Liver (tissue), 9 donors: ENCODE data around the gene VENTX. TPM values are rescaled to one million over a fixed set of nuclear protein-coding genes. Genes with fewer than 3 reads are reported as not detected.

ENCODE experiments used
- DNase-seq: peaks from one replicate; pipeline ENCODE4 v3.0.0-alpha.2; 2017; ENCODE audit warnings: low spot score
- H3K27ac ChIP-seq, 2 donors: one replicate each; pipeline ENCODE4 v1.7.0; 2013; ENCODE audit warnings: inconsistent platforms in 2 of 2, low read length in 2 of 2, control low read depth in 1 of 2, low read depth in 1 of 2, mild to moderate bottlenecking in 1 of 2
- H3K27me3 ChIP-seq, 4 donors: one replicate each; pipeline versions ENCODE4 v1.6.1 to v1.7.0; 2013; ENCODE audit warnings: low read length in 3 of 4, inconsistent platforms in 1 of 4, mild to moderate bottlenecking in 1 of 4, moderate library complexity in 1 of 4; ENCODE audit not compliant: control insufficient read depth in 4 of 4, insufficient read depth in 4 of 4
- H3K36me3 ChIP-seq, 4 donors: one replicate each; pipeline versions ENCODE4 v1.6.1 to v1.7.0; 2013; ENCODE audit warnings: low read length in 3 of 4, mild to moderate bottlenecking in 3 of 4, low read depth in 1 of 4, moderate library complexity in 1 of 4; ENCODE audit not compliant: control insufficient read depth in 4 of 4, insufficient read depth in 3 of 4
- H3K4me1 ChIP-seq, 4 donors: one replicate each; pipeline versions ENCODE4 v1.6.1 to v1.7.0; 2013; ENCODE audit warnings: low read length in 3 of 4, mild to moderate bottlenecking in 3 of 4, moderate library complexity in 1 of 4; ENCODE audit not compliant: control insufficient read depth in 4 of 4, insufficient read depth in 4 of 4
- H3K4me3 ChIP-seq, 3 donors: one replicate each; pipeline versions ENCODE4 v1.6.1 to v1.7.0; 2013; ENCODE audit warnings: low read length in 3 of 3, control low read depth in 1 of 3, low read depth in 1 of 3, mild to moderate bottlenecking in 1 of 3
- H3K9ac ChIP-seq, 2 donors: one replicate each; pipeline ENCODE4 v1.7.0; 2013; ENCODE audit warnings: low read length in 2 of 2, mild to moderate bottlenecking in 2 of 2, moderate library complexity in 2 of 2, control low read depth in 1 of 2, low read depth in 1 of 2
- H3K9me3 ChIP-seq, 4 donors: one replicate each; pipeline versions ENCODE4 v1.6.1 to v1.7.0; 2013; ENCODE audit warnings: low read length in 3 of 4; ENCODE audit not compliant: control insufficient read depth in 4 of 4
- ATF3 ChIP-seq: IDR thresholded peaks from 2 replicates; pipeline ENCODE4 v1.6.1; 2016; ENCODE audit warnings: antibody characterized with exemption
- CTCF ChIP-seq: fragments of 150-350 bp; IDR thresholded peaks from 2 replicates; pipeline ENCODE4 v1.5.1; 2017; ENCODE audit warnings: improper control_type of control experiment, low read depth, low read length; ENCODE audit not compliant: missing input control
- EGR1 ChIP-seq, 2 donors: IDR thresholded peaks; 2 replicates each; pipeline ENCODE4 v1.6.1; 2016 to 2018; ENCODE audit warnings: antibody characterized with exemption in 2 of 2, low read depth in 2 of 2
- FOXA1 ChIP-seq: IDR thresholded peaks from 2 replicates; pipeline ENCODE4 v1.6.1; 2016; ENCODE audit warnings: antibody characterized with exemption
- FOXA2 ChIP-seq: IDR thresholded peaks from 2 replicates; pipeline ENCODE4 v1.6.1; 2016; ENCODE audit warnings: antibody characterized with exemption
- GABPA ChIP-seq, 2 donors: IDR thresholded peaks in 1 of 2; conservative IDR thresholded peaks in 1 of 2; 2 replicates each; pipeline ENCODE4 v1.6.1; 2016; ENCODE audit warnings: antibody characterized with exemption in 2 of 2, mild to moderate bottlenecking in 1 of 2, moderate library complexity in 1 of 2
- HNF4A ChIP-seq, 2 donors: conservative IDR thresholded peaks; 2 replicates each; pipeline ENCODE4 v1.6.1; 2016; ENCODE audit warnings: antibody characterized with exemption in 2 of 2, mild to moderate bottlenecking in 2 of 2
- HNF4G ChIP-seq: IDR thresholded peaks from 2 replicates; pipeline ENCODE4 v1.6.1; 2016; ENCODE audit warnings: antibody characterized with exemption
- JUND ChIP-seq, 2 donors: IDR thresholded peaks; 2 replicates each; pipeline ENCODE4 v1.6.1; 2016; ENCODE audit warnings: antibody characterized with exemption in 2 of 2
- MAX ChIP-seq: IDR thresholded peaks from 2 replicates; pipeline ENCODE4 v1.6.1; 2016; ENCODE audit warnings: antibody characterized with exemption
- NR2F2 ChIP-seq: IDR thresholded peaks from 2 replicates; pipeline ENCODE4 v1.6.1; 2016; ENCODE audit warnings: antibody characterized with exemption
- RAD21 ChIP-seq, 2 donors: IDR thresholded peaks; 2 replicates each; pipeline ENCODE4 v1.6.1; 2016; ENCODE audit warnings: antibody characterized with exemption in 2 of 2, mild to moderate bottlenecking in 2 of 2
- REST ChIP-seq: IDR thresholded peaks from 2 replicates; pipeline ENCODE4 v1.6.1; 2016; ENCODE audit warnings: antibody characterized with exemption, mild to moderate bottlenecking
- RXRA ChIP-seq, 2 donors: IDR thresholded peaks; 2 replicates each; pipeline ENCODE4 v1.6.1; 2017 to 2018; ENCODE audit warnings: antibody characterized with exemption in 2 of 2, mild to moderate bottlenecking in 1 of 2
- SP1 ChIP-seq: IDR thresholded peaks from 2 replicates; pipeline ENCODE4 v1.6.1; 2018; ENCODE audit warnings: antibody characterized with exemption, mild to moderate bottlenecking
- TAF1 ChIP-seq: conservative IDR thresholded peaks from 2 replicates; pipeline ENCODE4 v1.6.1; 2016; ENCODE audit warnings: antibody characterized with exemption, mild to moderate bottlenecking
- YY1 ChIP-seq: IDR thresholded peaks from 2 replicates; pipeline ENCODE4 v1.6.1; 2016; ENCODE audit warnings: antibody characterized with exemption, mild to moderate bottlenecking
- ZBTB33 ChIP-seq: IDR thresholded peaks from 2 replicates; pipeline ENCODE4 v1.6.1; 2016; ENCODE audit warnings: antibody characterized with exemption
- WGBS: extraction: QIAGEN DNeasy Blood & Tissue Kit; methylation state at CpG from one replicate; pipeline ENCODE4 v1.1.7; 2013; 5-methylcytosine and 5-hydroxymethylcytosine counted together
- polyA plus RNA-seq, 2 donors: library from polyadenylated mRNA; stranded (reverse) in 1 of 2; unstranded in 1 of 2; fragments of 200-250 nt in 1 of 2; fragments of >200 nt in 1 of 2; fragmentation: Nextera tagmentation in 1 of 2; extraction: Ambion mirVana in 1 of 2; gene quantifications; one replicate each; pipeline versions ENCODE4 v1.2.1 to v1.2.3, GENCODE V29; 2013 to 2015
- total RNA-seq, 2 donors: library from RNA; depleted of rRNA; stranded (reverse); fragments of >200 nt; gene quantifications; one replicate each; pipeline ENCODE4 v1.2.3, GENCODE V29; 2014
- donor health status: healthy.
- donor health status: healthy.
- donor health status: healthy.
- donor health status: healthy.
- donor health status: healthy.

VENTX gene
- total and polyA plus RNA-seq, 4 donors = 0.05 to 0.25 (median 0.09) TPM

GRCh38 chr10:133196221-133196915 is 41.3 kb upstream of the VENTX start:
- Histone ChIP-seq H3K4me3 (no peak overlapping the region), H3K27ac (no peak overlapping the region), H3K27me3 (no peaks in the 10 kb centered on the region), H3K9me3 (no peaks in the 10 kb centered on the region), H3K9ac (no peak overlapping the region), H3K4me1 (no peaks in the 10 kb centered on the region), H3K36me3 (peaks cover 0 to 8% (median 0%) of the 10 kb centered on the region in 4 donors)
- no peak for DNase-seq
- no peak for TF ChIP-seq HNF4A (conservative IDR thresholded peaks at IDR 0.05)
- TF ChIP-seq GABPA (IDR thresholded peaks at IDR 0.05 in 1 of 2, conservative IDR thresholded peaks at IDR 0.05 in 1 of 2) = no peak
- no peak for TF ChIP-seq CTCF
- no peak for TF ChIP-seq ATF3
- TF ChIP-seq EGR1 (IDR thresholded peaks at IDR 0.05; ENCODE audit: low read depth in 2 of 2) = no peak
- TF ChIP-seq ZBTB33 = no peak
- no peak for TF ChIP-seq JUND (IDR thresholded peaks at IDR 0.05)
- no peak for TF ChIP-seq SP1
- TF ChIP-seq RAD21 (IDR thresholded peaks at IDR 0.05) = no peak
- TF ChIP-seq RXRA (IDR thresholded peaks at IDR 0.05) = no peak
- no peak for TF ChIP-seq REST
- no peak for TF ChIP-seq MAX
- no peak for TF ChIP-seq NR2F2
- no peak for TF ChIP-seq FOXA1
- TF ChIP-seq YY1 = no peak
- no peak for TF ChIP-seq HNF4G
- no peak for TF ChIP-seq TAF1
- TF ChIP-seq FOXA2 = no peak
- 84% methylated on average over 24 of the region's 24 CpGs for WGBS
